Metanephros (tissue), 1 donor: Measurements from ENCODE around the gene MEP1A. TPM values are rescaled to one million over a fixed set of nuclear protein-coding genes. Genes with fewer than 3 reads are reported as not detected.

Experiments
- total RNA-seq: library from RNA; depleted of rRNA; stranded (reverse); fragments of >200 nt; gene quantifications from one replicate; pipeline ENCODE4 v1.2.3, GENCODE V29; 2014

Gene MEP1A, protein sequence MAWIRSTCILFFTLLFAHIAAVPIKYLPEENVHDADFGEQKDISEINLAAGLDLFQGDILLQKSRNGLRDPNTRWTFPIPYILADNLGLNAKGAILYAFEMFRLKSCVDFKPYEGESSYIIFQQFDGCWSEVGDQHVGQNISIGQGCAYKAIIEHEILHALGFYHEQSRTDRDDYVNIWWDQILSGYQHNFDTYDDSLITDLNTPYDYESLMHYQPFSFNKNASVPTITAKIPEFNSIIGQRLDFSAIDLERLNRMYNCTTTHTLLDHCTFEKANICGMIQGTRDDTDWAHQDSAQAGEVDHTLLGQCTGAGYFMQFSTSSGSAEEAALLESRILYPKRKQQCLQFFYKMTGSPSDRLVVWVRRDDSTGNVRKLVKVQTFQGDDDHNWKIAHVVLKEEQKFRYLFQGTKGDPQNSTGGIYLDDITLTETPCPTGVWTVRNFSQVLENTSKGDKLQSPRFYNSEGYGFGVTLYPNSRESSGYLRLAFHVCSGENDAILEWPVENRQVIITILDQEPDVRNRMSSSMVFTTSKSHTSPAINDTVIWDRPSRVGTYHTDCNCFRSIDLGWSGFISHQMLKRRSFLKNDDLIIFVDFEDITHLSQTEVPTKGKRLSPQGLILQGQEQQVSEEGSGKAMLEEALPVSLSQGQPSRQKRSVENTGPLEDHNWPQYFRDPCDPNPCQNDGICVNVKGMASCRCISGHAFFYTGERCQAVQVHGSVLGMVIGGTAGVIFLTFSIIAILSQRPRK
- total RNA-seq = not detected

DNA sequence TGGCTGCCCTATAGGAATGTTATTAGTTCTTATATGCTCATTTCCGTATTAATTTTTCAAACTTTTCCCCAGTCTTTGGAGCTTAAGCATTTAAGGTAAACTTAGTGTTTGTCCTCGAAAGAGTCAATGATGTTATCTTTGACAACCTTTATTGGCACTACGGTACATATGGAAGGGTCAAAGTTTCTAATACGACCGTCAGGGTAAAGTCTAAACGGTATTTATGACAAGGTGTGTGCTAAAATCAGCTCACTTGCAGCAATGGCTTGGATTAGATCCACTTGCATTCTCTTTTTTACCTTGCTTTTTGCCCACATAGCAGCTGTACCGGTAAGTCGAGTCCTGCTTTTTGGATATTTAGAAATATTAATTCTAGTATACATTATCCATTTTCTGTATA, at the start of gene MEP1A:
Gene MEP1A, plus strand, starts transcription at position 252 of the 400 bp plus-strand sequence. Its CDS starts 10 bp downstream, at position 262.

DNA sequence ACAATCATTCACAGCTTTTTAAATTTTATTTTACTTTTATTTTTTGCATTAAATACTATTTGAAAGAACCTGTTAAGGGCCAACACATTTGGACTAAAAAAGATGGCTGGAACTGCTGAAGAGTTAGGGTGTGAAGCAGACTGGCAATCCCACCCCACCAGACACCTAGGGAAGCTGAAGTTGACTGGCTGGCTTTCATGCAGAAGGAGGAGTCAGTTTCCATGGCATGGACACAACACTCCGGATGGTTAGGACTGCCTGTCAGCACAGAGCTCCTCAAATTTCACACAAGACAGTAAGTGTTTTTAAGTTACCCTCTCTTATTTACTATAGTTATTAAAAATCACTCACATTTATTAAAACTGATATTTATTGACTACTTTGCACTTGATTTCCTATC, 46.5 kb upstream of the MEP1A start, which contains the start of gene ANKRD66:
Gene ANKRD66, plus strand, starts transcription at position 238 of the 400 bp plus-strand sequence. CDS start 5,016 bp downstream, outside the sequence.

Other genes with a start within 250 kb of the MEP1A start
- 7.4 TPM for gene CYP39A1, start 140.6 kb upstream of the MEP1A start, total RNA-seq
- gene SLC25A27, start 140.4 kb upstream of the MEP1A start, total RNA-seq = 31.8 TPM
- 0.82 TPM for gene TDRD6, start 105.5 kb upstream of the MEP1A start, total RNA-seq
- gene PLA2G7, start 58.0 kb upstream of the MEP1A start, total RNA-seq = 2.0 TPM
- not detected for gene ANKRD66, start 46.5 kb upstream of the MEP1A start, total RNA-seq
- 41.4 TPM for gene ADGRF5, start 128.5 kb downstream of the MEP1A start, total RNA-seq
- gene ADGRF1, start 248.9 kb downstream of the MEP1A start, total RNA-seq = 33.3 TPM